ENCODE results near the gene FLVCR1.

FLVCR1 gene

DNA sequence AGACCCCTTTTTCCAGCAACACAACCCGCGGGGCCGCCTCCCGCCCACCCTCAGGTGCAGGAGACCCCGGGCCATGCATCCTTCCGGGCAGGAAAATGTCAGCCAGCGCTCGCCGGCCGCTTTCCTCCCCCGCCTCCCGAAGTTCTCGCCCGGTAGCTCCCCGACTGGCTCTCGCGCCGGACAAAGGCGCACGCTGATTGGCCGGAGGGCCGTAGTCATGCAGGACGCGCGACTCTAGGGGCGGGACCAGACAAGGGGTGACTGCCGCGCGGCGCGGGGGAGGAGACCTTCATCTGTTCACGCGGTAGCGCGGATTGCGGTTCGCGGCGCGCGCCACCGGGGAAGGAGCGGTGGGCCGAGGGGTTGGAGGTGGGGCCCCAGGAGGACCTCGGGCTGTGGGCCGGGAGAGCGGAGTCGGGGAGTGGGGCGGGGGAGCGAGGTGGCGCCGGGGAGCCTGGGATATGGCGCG lies at the start of gene FLVCR1:
Gene FLVCR1, plus strand, starts transcription at position 284 of the 469 bp plus-strand sequence. Its CDS starts 178 bp downstream, at position 462.
- TF ChIP-seq, protein P1, sequence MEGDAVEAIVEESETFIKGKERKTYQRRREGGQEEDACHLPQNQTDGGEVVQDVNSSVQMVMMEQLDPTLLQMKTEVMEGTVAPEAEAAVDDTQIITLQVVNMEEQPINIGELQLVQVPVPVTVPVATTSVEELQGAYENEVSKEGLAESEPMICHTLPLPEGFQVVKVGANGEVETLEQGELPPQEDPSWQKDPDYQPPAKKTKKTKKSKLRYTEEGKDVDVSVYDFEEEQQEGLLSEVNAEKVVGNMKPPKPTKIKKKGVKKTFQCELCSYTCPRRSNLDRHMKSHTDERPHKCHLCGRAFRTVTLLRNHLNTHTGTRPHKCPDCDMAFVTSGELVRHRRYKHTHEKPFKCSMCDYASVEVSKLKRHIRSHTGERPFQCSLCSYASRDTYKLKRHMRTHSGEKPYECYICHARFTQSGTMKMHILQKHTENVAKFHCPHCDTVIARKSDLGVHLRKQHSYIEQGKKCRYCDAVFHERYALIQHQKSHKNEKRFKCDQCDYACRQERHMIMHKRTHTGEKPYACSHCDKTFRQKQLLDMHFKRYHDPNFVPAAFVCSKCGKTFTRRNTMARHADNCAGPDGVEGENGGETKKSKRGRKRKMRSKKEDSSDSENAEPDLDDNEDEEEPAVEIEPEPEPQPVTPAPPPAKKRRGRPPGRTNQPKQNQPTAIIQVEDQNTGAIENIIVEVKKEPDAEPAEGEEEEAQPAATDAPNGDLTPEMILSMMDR (IDR thresholded peaks at IDR 0.05; ENCODE audit: low read depth, low read length, missing control alignments): no peak
- in situ Hi-C loops (cut with HindIII; ENCODE audit: low sequenced_read_pairs): no loop called here
- peak within 1 kb of the TSS; percentile 80 for H3K4me3 ChIP-seq (ENCODE audit: low read depth, low read length)
- peak; percentile 82 for DNase-seq (ENCODE audit: low read depth)

DNA sequence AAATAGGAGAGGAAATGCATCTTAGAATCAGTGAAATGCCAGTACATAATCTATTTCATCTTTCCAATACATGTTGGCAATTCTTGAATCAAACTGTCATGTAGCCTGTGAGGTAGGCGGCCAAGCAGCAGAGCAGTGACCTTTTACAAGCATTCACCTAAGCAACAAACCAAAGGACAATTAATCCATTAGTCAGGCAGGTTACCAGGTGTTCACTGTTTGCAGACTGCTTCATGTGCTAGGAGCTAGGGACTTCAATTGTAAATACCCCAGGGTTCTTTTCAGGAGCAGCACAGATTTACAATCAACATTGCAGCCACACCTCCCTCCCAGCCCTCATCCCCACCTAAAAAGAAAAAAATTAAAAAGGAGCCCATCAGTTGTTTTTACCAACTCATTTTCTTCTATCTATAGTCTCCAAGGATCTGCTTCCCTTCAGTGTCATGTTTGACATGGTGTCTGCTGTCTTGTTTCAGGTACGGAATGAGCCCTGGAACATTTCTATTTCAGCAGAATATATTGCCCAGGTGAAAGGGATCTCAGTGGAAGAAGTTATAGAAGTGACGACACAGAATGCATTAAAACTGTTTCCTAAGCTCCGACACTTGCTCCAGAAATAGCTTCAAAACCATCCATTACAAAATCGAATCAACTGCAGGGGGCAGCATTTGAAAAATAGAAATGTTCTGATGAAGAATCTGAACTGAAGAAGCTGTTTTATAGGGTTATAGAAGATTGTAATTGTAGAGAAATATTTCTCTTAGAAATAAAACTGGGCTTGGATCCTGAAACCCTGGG lies 43.3 kb upstream of the FLVCR1 start:
- H3K4me3 ChIP-seq (ENCODE audit: low read depth, low read length): no peak overlapping the region
- TF ChIP-seq, protein P1 (IDR thresholded peaks at IDR 0.05; ENCODE audit: low read depth, low read length, missing control alignments): no peak
- in situ Hi-C loops (cut with HindIII; ENCODE audit: low sequenced_read_pairs): no loop called here
- DNase-seq (ENCODE audit: low read depth): no peak

DNA sequence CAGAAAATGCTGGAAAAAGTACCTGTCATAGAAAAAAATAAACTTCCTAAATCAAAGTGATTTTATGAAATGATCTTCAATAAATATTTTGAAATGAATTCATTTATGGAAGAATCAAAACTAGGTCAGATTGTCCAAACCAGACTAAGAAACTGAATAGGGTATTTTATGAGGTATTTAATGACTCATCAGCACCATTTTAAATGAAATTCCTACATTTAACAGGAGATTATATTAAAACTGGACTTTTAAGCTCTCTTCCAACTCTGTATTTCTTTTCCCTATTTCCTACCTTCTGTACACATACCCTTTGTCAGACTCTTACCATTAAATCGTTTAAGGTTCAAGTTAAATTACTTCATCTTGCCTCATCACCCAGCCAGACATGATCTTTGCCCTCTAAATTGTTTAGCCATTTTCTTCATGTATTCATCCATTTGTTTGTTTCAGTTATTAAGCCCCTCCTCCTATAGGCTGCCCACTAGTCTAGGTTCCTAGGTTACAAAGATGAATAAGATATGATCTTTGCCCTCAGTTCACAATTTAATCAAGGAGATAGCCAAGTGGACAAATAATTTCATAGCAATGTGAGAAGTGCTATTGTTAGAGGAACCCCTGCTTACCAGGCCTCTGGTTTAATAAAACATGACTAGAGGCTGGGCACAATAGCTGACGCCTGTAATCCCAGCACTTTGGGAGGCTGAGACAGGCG lies 41.4 kb upstream of the FLVCR1 start:
- no peak for DNase-seq (ENCODE audit: low read depth)
- no peak overlapping the region for H3K4me3 ChIP-seq (ENCODE audit: low read depth, low read length)
- in situ Hi-C loops (cut with HindIII; ENCODE audit: low sequenced_read_pairs): no loop called here
- TF ChIP-seq, protein P1 (IDR thresholded peaks at IDR 0.05; ENCODE audit: low read depth, low read length, missing control alignments): no peak

GRCh38 chr1:212819726-212820125 lies 38.3 kb upstream of the FLVCR1 start:
- in situ Hi-C loops (cut with HindIII; ENCODE audit: low sequenced_read_pairs): no loop called here
- no peak overlapping the region for H3K4me3 ChIP-seq (ENCODE audit: low read depth, low read length)
- DNase-seq (ENCODE audit: low read depth): no peak
- TF ChIP-seq, protein P1 (IDR thresholded peaks at IDR 0.05; ENCODE audit: low read depth, low read length, missing control alignments): no peak

DNA sequence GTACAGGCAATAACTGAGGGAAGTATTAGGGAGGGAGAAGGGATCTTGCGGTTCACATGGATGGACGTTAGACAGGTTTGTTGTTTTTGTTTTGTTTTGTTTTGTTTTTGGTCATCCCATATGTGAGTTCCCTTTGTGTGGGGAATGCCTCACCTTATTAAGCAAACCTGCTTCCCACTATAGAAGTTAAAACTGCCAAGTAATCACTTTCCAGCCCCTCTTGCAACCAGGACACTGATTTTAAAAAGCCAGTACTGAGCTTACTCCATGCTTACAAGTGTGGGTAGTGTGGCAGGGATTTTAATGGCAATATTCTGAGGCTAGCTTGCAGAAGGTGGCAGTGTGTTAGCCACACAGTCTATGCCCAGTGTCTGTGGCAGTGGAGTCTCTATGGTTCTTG lies 37.1 kb upstream of the FLVCR1 start:
- no peak for DNase-seq (ENCODE audit: low read depth)
- in situ Hi-C loops (cut with HindIII; ENCODE audit: low sequenced_read_pairs): no loop called here
- H3K4me3 ChIP-seq (ENCODE audit: low read depth, low read length): no peak overlapping the region
- TF ChIP-seq, protein P1 (IDR thresholded peaks at IDR 0.05; ENCODE audit: low read depth, low read length, missing control alignments): no peak

DNA sequence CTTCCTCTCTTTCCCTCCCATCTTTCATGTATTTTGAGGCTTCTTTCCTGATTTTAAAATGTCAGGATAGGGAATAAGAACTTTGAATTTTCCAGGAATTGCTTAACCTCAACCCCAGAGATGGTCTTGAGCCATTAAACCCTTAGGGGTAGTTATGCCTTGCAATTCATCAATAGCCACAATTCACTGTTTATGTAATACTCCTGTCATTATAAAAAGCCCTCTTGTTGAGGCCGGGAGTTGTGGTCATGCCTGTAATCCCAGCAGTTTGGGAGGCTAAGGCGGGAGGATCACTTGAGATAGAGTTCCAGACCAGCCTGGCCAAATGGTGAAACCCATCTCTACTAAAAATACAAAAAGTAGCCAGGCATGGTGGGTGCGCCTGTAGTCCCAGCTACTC lies 35.1 kb upstream of the FLVCR1 start:
- in situ Hi-C loops (cut with HindIII; ENCODE audit: low sequenced_read_pairs): no loop called here
- TF ChIP-seq, protein P1 (IDR thresholded peaks at IDR 0.05; ENCODE audit: low read depth, low read length, missing control alignments): no peak
- no peak overlapping the region for H3K4me3 ChIP-seq (ENCODE audit: low read depth, low read length)
- DNase-seq (ENCODE audit: low read depth): no peak
